NCI-H187 (cell line): ENCODE measurements around the gene EIF3D.

ENCODE experiments used
- DNase-seq, 2 experiments: peaks; one replicate each; lab custom pipeline; 2025; lab: John Stamatoyannopoulos, UW

Gene EIF3D

GRCh38 chr22:36465232-36466021 lies 63.5 kb downstream of the EIF3D start:
- DNase-seq: no peak

GRCh38 chr22:36464715-36465231 lies 64.2 kb downstream of the EIF3D start:
- no peak for DNase-seq

- DNase-seq: no peak
These were observed 65.2 kb downstream of the EIF3D start for GRCh38 chr22:36463783-36464184.

- DNase-seq: peak; percentile 22 to 60
These were observed 67.0 kb downstream of the EIF3D start for GRCh38 chr22:36461665-36462649.
